Amniotic epithelial cell (primary cell): Measurements from ENCODE around the gene CACNA1H.
"Not testable (repeated sequence)": the region's sequence is repeated elsewhere in the genome, so short reads cannot be mapped to it uniquely, and the experiment has no call there.

Source experiments
- DNase-seq: peaks from one replicate; pipeline ENCODE4 v3.0.0-alpha.2; 2010; ENCODE audit warnings: low read depth

The CACNA1H gene

GRCh38 chr16:1175566-1176279, 22.8 kb downstream of the CACNA1H start:
- DNase-seq = peak; percentile 26

DNA sequence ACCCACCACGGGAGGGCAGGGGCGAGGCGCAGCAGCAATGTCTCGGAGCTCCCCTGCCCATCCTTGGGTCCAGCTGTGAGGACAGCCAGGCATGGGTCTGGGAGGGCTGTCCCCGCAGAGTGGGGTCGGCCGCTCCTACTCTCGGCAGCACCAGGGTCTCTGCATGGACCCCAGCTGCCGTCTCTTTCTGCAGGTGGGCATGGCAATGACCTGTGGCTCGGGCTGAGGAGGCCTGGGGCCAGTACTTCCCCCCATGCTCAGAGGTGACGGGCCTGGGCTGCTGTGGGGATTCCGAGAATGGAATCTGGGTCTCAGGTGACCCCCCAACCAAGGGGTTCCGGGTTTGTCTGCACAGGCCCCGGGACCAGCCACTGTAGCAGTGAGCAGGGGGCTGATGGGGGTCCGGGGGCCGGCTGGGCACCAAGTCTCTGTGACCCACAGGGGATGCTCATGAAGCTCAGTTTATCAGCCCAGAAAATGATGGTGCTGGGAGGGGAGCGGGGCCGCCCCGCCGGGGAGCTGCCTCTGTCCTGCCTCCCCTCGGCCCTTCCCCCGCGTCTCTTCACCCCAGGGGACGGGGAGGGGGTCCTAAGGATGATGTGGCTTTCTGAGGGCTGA, 23.5 kb downstream of the CACNA1H start:
- no peak for DNase-seq

DNA sequence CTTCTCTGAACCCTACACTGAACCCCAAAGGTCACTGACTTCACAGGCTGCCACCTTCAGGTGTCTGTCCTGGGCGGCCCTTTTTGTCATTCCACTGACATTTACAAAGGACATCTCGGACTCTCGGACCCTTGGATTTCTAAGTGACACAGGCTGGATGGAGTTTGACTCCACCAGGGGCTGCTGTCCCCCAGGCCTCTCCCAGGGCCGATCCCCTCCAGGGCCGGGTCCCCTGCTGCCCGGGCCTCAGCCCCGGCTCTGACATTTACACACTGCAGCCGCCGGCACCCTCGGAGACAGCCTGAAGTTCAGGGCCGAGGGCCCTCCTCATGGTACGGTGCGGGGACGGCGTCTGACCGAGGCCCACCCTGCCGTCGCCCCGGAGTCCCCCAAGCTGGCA, 24.1 kb downstream of the CACNA1H start:
- no peak for DNase-seq

GRCh38 chr16:1177750-1178149, 24.8 kb downstream of the CACNA1H start:
- no peak for DNase-seq

- DNase-seq = no peak
These were observed 25.5 kb downstream of the CACNA1H start for GRCh38 chr16:1178295-1178910.

DNA sequence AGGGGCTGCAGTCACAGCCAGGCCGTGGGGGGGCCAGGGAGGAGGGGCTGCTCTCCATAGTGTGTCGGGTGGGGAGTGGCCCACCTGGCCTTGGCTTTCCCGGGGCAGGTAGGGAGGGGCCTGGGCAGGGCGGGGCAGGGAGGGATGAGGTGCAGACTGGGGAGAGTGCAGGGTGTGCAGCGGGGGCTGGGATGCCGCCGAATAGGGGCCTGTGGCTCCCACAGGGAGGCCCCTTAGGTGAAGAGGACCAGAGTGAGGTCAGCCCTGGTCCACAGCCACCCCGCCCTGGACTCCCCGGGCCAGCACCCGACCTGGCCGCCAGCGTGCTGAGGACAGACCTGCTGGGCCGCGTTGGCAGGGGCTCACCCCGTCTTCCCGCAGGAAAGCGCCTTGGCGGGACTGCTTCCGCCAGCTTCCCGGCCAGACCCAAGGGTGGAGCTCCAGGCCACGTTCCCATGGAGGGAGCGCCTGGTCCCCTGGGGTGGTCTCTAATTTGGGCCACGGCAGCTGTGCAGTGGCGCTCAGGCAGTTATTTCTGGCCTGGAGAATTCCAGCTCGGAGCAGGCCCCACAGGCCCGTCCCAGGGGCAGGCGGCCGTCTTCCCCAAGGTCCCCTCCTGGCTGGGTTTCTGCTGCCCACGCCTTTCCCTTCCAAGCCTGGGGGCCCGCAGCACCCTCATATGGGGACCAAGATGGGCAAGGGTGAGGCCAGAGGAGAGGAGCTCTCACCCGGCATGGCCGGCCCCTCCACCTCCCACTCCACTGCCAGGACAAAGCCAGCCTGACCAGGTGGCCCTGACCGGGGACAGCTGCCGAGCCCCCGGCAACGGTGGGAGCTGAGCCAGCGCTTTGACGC, 27.9 kb downstream of the CACNA1H start:
- DNase-seq = no peak

GRCh38 chr16:1181404-1182315, 28.8 kb downstream of the CACNA1H start:
- no peak for DNase-seq

- peak; percentile 94 for DNase-seq
These were observed 29.4 kb downstream of the CACNA1H start for GRCh38 chr16:1182316-1182671.

GRCh38 chr16:1182950-1183907, 30.3 kb downstream of the CACNA1H start:
- peak; percentile 85 for DNase-seq

- DNase-seq = no peak
These were observed 31.4 kb downstream of the CACNA1H start for GRCh38 chr16:1184156-1184868.

DNA sequence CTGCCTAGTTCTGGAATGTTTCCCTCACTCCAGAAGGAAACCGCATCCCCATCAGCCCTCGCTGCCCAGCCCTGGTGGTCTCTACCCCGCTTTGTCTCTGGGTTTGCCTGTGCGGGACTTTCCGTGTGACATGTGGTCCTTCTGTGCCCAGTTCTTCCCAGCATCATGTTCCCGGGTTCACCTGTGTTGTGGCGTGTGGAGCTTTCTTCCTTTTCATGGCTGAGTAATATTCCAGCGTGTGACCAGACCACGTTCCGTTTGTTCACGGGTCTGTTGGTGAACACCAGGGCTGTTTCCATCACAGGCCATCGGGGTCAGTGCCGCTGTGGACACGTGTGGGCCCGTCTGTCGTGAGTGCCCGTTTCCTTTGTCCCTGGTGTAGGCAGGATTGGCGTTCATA, 32.1 kb downstream of the CACNA1H start:
- DNase-seq = no peak

GRCh38 chr16:1185460-1186207, 32.7 kb downstream of the CACNA1H start:
- not testable (repeated sequence) for DNase-seq

GRCh38 chr16:1188432-1189189, 35.7 kb downstream of the CACNA1H start:
- DNase-seq = no peak

DNA sequence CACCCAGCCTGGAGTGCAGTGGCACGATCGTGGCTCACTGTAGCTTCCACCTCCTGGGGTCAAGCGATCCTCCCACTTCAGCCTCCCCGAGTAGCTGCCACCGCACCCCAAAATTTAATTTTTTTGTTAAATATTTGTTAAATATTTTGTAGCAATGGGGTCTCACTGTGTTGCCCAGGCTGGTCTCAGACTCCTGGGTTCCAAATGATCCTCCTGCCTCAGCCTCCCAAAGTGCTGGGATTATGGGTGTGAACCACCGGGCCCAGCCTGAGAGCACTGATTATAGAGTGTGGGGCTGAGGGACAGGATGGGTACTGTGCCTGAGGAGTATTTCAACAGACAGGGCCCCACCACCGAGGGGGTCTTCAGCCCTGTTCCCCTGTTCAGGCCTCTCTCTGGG, 36.5 kb downstream of the CACNA1H start:
- DNase-seq = no peak

DNA sequence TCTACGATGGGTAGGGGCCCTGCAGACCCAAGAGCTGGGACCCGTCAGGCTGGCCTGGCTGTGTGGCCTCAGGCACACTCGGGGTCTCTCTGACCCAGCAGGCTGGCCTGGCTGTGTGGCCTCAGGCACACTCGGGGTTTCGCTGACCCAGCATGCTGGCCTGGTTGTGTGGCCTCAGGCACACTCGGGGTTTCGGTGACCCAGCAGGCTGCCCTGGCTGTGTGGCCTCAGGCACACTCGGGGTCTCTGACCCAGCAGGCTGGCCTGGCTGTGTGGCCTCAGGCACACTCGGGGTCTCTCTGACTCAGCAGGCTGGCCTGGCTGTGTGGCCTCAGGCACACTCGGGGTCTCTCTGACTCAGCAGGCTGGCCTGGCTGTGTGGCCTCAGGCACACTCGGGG, 37.9 kb downstream of the CACNA1H start:
- not testable (repeated sequence) for DNase-seq

GRCh38 chr16:1192384-1193073, 39.6 kb downstream of the CACNA1H start:
- DNase-seq = no peak

DNA sequence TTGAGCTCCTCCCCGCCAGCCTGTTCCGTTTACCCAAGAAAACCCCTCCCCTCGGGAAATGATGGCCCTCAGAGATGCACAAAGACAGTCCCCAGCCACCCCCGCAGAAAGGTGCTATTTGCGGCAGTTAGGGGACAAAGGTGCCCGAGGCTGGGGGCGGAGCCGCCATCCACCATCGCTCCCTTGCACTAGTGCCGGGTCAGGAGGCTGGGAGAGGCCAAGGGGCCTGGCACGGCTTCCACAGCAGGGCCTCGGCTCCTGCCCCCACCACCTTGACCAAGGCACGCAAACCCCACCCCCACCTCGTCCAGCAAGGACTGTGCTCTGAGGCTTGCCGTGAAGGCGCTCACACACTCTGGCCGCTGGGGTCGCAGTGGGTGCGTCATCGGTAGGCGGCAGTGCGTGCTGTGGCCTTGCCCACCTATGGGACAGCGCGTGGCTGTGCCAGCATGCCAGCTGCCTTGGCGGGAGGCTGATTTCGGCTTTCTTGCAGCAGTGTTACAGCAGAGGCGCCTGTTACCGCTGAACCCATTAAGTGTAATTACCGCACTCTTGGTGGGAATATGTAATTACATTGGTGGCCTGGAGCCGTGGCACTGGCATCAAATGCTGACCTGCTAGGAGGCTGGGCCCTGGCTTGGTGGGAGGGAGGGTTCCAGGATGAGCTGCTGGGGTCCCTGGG, 40.4 kb downstream of the CACNA1H start:
- no peak for DNase-seq
